ENCODE measurements around the gene CDH4.

The CDH4 gene

GRCh38 chr20:61507778-61508177 is 255.7 kb downstream of the CDH4 start:
- no peak for DNase-seq

- no peak for DNase-seq
Measured at GRCh38 chr20:61508301-61509096, 256.4 kb downstream of the CDH4 start.

GRCh38 chr20:61510778-61511330 is 258.8 kb downstream of the CDH4 start:
- DNase-seq: no peak

DNA sequence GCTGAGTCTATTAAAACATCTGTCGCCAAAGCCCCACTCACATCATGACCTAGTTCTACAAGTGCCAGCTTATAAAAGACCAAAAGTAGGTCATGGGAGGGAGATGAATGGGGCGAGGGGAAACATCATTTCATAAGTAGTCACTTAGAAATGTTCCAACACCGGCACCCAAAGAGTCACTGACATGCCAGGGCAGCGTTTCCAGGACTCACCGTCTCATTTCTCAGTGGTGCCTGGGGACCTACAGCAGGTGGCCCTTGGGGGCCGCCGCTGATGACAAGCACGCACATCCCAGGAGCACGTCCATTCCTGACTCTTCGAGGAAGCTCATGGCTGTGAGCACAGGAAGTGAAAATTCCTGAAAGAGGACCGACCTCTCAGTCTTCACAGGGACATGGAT is 260.4 kb downstream of the CDH4 start:
- DNase-seq: no peak

DNA sequence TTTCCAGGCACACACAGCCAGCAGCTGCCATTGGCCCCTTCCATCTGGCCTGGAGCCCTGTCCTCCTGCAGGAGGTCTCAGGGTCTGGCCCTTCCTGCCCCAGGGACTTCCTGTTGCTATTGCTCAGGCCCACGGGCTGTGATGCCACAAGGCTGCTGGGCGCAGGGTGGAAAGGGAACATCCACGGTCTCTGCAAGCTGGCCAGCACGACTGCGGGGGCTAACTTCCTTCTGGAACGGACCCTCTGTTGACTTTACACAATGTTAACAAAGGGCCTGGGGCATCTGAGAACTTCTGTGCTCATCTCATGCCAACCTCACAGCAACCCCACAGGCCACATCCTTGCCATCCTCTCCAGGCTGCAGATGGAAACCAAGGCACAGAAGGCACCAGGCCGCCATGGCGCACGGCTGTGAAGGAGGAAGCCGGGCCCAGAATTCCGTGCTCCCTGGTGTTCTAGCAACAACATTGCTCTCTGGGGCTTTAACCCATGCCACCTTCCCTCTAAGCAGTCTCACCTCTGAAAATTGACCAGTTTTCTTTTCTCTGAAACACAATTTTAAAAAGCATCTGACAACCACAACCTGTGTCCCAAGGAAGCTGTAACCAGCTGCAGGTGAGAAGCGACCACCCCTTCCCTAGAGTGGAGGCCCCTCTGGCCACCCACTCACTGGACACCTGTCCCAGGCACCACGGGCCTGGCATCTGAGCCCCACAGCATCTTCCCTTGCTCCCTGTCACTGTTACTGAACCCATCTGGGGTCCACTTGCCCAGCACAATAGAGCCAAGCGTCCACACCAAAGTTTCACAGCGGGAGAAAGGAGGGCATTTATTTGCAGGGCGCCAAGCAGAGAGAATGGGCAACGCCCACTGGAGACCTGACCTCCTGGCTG is 261.3 kb downstream of the CDH4 start:
- DNase-seq: no peak

GRCh38 chr20:61514018-61514365 is 261.9 kb downstream of the CDH4 start:
- DNase-seq: no peak

- DNase-seq: no peak
Measured at GRCh38 chr20:61514396-61514795, 262.3 kb downstream of the CDH4 start.

GRCh38 chr20:61514805-61515505 is 262.9 kb downstream of the CDH4 start:
- no peak for DNase-seq

- no peak for DNase-seq
Measured at GRCh38 chr20:61515922-61516321, 263.9 kb downstream of the CDH4 start.

GRCh38 chr20:61516346-61517208 is 264.5 kb downstream of the CDH4 start:
- no peak for DNase-seq

DNA sequence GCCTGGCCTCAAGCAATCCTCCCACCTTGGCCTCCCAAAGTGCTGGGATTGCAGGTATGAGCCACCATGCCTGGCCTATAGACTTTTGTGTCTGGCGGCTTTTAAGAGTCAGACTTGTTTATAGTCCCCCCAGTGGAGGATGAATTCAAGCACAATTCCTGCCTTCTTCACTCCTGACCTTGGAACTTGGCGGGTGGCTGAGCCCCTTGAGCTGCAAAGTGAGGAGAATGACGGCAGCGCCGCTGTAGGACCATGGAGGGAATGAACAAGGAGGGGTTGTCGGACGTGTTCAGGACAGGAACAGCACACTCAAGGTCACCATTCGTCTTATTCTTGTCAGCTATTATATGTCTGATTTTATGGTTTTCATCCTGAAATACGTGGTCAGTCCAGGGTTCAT is 265.4 kb downstream of the CDH4 start:
- DNase-seq: no peak

GRCh38 chr20:61518424-61518951 is 266.4 kb downstream of the CDH4 start:
- DNase-seq: no peak

- no peak for DNase-seq
Measured at GRCh38 chr20:61519488-61519887, 267.4 kb downstream of the CDH4 start.

- no peak for DNase-seq
Measured at GRCh38 chr20:61520076-61520892, 268.2 kb downstream of the CDH4 start.

DNA sequence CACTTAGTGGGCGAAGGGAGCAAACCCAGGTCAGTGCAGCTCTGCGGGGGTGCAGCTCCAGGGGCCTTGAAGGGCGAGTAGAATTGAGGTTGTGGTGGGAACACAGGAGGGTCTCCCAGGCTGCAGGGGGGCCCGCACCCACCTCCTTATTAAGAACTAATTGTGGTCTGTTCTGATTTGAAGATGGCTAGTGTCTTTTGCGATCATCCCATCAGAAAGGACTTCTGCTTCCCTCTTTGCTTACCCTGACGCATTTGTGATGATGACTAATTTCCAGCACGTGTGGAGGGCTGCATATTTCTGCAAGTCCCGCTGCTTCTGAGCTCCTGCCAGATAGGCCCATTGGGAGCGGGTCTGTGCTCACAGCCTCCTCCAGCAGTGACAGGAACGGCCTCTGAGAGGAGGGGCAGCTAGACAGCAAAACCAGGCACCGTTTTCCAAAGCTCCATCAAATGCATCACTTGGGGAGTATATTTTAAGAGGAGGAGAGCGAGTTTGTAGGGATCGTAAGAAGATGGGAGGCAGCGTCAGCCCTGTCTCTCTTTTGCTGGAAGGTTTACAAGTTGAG is 268.9 kb downstream of the CDH4 start:
- no peak for DNase-seq

GRCh38 chr20:61521687-61522420 is 269.8 kb downstream of the CDH4 start:
- no peak for DNase-seq

GRCh38 chr20:61522498-61523090 is 270.5 kb downstream of the CDH4 start:
- no peak for DNase-seq

- no peak for DNase-seq
Measured at GRCh38 chr20:61523145-61523544, 271.1 kb downstream of the CDH4 start.

DNA sequence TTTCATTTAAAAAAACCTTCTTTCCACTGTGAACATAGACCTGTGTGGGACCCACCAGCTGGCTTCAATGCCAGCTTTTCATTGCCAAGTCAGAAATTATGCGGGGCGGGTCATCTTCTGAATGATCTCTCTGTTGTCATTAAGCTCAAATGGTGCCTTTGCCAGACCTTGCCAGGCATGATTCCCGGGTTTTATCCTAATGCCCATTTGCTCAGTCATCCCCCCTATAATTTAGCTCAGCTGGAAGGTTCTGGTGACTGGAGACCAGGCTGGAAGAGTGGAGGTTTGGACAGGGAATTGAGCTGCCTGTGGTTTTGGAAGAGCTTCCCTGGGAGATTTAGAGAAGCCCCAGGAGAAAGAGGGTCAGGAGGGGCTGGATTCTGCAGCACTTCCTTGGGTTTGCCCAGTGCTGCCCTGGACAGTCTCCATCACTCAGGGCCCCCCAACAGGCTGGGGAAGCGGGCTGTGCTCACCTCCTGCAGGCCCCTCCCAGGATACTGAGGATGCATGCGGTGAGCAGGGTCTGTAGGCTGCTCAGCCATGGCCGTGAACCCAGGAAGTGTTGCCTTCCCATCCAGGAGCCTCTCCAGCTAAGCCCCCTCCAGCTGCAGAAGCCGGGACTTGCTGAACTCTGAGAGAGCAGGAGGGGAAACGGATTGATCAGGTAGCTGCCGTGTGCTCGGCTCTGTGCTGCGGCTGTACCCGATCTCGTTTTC is 273.0 kb downstream of the CDH4 start:
- no peak for DNase-seq

Measured in KG1 (cell line).